Measurements from ENCODE around the gene RXRB. TPM values are rescaled to one million over a fixed set of nuclear protein-coding genes. Genes with fewer than 3 reads are reported as not detected.

Gene RXRB
- total RNA-seq, 1 donor from 2014 or later: 44.1 TPM

- intact Hi-C loops (cut with micrococcal nuclease): no loop called here
Measured at GRCh38 chr6:33198853-33199436, 1.5 kb downstream of the RXRB start.

DNA sequence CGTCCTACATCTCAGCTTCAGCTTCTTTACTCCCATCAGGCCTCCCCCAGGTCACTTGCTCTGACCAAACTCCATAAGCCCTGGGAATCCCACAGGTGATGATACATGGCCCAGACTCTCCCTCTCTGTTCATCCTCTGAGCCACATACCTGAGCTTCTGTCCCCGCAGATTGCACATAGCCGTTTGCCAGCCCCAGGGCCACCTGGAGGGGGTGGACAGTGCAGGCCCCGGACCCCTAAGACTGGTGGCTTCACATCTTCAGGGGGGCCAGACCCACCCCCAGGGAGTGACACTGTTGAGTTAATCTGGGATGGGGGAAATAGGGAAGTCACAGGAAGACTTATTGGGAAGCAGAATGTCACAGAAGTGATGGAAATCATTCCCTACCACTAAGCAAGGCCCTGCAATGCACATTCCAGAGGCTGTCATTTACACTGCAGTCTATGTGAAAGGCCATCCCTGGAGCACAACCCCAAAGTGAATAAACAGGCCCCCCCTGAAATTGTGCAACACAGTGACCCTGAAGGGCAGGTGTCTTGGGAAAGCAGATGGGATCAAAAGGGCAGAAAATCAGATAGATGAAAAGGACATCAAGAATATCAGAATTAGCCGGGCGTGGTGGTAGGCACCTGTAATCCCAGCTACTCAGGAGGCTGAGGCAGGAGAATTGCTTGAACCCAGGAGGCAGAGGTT lies 2.2 kb downstream of the RXRB start:
- intact Hi-C loops (cut with micrococcal nuclease): no loop called here

DNA sequence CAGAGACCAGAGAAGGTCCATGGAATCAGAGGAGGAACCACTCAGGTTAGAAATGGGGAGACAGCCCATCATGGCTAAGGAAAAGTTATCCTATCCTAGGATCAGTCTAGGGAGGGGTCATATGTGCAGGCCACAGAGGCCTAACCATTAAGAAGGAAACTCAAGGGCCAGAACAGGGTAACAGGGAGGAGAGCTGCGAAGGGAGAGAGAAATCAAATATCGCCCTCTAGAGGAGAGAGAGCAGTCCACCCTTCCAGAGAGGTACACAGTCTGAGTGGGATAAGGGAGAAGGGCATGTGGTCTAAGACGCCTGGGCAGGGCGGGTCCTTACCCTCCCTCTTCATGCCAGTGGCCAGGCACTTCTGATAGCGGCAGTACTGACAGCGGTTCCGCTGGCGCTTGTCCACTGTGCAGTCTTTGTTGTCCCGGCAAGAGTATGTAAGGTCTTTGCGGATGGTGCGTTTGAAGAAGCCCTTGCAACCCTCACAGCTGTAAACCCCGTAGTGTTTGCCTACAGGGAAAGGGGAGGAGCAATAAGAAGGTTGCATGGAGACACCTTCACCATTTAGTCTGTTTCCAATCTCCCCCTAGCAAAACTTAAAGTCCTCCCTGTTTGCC lies 2.9 kb downstream of the RXRB start:
- intact Hi-C loops (cut with micrococcal nuclease): loop anchor here (1.0 kb wide), 3 partner anchors 36 to 79 kb away; no protein-coding TSS in a partner anchor

DNA sequence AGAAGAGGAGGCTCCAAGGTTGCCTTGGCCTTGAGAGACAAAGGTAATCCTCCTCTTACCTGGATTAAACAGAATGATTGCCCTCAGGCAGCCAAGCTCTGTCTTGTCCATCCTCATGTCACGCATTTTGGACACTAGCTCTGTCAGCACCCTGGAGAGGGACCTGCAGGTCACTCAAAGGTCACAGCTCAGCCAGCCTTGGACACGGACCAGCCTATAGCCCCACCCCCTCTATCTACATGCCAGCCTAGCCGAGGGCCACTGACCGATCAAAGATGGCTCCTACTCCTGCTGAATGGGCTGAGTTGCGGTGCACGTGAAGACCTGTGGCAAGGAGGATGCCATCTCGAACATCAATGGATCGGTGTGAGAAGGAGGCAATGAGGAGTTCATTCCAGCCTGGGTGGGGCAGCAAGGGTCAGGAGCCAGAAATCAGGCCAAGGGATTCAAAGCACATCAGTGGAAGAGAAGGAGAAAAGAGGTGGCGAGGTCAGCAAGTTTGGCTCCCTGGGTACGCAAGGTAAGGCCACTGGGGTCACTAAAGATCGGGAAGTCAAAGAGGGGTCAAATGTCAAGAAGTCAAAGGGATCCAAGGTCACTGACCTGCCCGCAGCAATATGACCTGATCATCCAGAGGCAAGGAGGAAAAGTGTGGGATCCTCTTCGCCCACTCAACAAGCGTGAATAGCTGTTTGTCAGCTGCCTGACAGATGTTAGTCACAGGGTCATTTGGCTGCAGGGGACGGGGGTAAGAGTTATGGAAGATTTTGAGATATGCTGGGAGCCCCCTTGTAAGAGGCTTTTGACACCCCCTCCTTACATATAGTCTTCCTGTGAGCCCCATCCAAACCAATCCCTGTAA lies 4.9 kb downstream of the RXRB start:
- intact Hi-C loops (cut with micrococcal nuclease): no loop called here

DNA sequence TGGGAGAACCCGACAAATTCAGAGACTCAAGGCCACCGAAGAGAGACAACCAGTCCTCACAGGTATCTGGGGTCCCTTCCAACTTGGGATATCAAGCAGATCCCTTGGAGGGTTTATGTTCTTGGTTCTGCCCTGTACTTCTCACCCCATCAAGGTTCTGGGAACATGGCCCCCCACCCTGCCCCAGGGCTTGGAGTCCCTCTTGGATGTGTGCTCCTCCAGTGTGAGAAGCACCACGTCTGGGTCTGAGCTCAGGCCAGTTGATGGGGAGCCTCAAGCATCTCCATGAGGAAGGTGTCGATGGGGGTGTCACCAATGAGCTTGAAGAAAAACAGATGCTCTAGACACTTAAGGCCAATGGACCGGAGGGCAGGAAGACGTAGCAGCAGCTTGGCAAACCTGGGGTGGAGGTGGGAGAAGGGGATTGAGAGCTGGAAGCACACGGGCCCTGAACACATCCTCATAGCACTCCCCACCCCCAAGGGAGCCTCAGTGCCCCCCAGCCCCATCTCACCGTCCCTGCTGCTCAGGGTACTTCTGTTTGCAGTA lies 6.0 kb downstream of the RXRB start:
- intact Hi-C loops (cut with micrococcal nuclease): no loop called here

- intact Hi-C loops (cut with micrococcal nuclease): no loop called here
Measured at GRCh38 chr6:33193619-33194018, 6.8 kb downstream of the RXRB start.

GRCh38 chr6:33192671-33193602 lies 7.5 kb downstream of the RXRB start:
- intact Hi-C loops (cut with micrococcal nuclease): no loop called here

DNA sequence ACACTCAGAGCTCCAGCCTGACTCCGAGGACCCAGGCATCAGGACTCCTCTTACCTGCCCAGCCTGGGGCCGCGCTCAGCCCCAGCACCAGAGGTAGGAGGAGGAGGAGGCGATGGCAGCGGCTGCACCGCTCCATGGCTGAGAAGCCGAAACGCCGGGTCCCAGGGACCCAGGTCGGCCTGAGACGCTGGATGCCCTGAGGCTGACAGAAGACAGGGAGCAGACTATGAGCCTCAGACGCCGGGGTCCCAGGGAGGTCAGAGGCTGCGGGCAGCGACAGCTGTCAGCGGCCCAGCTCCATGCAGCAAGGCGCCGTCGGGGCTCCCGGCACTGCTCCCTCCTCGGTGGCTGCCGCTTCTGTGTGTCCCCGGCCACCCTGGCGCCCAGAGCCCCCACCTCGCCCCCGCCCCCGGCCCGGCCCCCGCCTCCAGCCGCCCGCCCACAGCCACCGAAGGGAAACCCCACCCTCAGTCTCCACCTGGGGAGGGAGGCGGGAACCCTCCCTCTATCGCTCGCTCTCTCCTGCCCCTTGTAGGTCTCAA lies 8.3 kb downstream of the RXRB start, which contains the start of gene COL11A2:
TSS of gene COL11A2 (minus strand) at position 363 of the 542 bp plus-strand sequence. CDS start at position 136, 227 bp downstream.
- intact Hi-C loops (cut with micrococcal nuclease): no loop called here

DNA sequence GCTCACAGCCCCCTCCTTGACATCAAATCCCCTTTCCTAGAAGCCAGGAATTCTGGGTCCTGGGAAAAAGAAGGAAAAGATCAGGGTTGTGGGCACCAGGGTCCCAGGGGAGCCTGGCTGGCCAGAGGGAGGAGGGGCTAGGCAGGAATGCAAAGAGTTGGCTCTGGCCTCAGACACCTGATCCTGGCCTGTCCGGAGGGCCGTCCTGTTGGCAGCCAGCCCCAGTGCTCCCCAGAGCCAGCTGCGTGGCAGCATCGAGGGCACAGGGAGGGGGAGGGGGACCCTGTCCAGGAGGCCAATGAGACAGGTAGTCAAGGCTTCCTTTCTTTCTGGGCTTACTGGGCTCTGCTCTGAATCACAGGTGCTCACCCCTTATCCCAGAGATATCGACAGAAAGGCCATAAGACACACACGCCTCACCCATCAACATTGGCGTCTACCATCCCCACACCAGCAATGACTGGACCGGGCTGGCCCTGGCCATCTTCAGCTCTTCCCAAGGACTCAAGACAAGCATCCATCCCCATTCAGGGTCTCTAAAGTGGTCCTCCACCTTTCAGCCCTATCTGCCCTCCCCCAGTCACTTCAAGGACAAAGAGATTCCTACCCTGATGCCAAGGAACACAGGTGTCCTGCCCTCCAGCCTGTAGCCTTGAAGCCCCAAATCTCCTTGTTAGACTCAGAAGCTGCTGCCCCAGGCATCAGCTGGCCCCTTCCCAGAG lies 8.9 kb downstream of the RXRB start:
- intact Hi-C loops (cut with micrococcal nuclease): no loop called here

DNA sequence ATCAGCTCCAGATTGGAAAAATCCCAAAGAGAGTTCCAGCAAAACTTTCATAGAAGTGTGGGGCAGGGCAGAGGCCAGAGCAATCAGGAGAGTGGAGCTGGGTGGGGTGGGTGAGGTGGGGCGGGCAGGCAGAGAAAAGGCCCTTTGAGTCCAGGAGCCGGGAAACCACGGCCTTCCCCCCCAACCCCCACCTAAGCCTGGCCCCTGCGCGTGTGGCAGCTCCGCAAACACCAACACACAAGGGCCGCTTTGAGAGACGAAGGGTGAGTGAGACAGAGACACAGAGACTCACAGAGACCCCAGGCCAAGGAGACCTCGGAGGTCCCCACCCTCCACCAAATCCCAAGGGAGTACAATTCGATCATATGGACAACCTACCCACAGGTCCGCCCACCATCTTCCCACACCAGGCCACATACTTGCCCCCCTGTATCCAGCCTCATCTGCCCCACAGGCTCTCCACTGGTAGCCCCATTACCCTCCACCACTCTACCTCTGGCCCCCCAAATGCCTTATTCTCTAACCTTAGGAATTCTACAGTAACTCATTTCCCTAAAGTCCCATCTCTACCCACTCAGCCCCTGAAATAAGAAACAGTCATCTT lies 9.9 kb downstream of the RXRB start:
- intact Hi-C loops (cut with micrococcal nuclease): no loop called here

GRCh38 chr6:33189625-33190448 lies 10.6 kb downstream of the RXRB start:
- intact Hi-C loops (cut with micrococcal nuclease): no loop called here

- intact Hi-C loops (cut with micrococcal nuclease): no loop called here
Measured at GRCh38 chr6:33189164-33189563, 11.3 kb downstream of the RXRB start.

- intact Hi-C loops (cut with micrococcal nuclease): no loop called here
Measured at GRCh38 chr6:33187809-33188208, 12.7 kb downstream of the RXRB start.

DNA sequence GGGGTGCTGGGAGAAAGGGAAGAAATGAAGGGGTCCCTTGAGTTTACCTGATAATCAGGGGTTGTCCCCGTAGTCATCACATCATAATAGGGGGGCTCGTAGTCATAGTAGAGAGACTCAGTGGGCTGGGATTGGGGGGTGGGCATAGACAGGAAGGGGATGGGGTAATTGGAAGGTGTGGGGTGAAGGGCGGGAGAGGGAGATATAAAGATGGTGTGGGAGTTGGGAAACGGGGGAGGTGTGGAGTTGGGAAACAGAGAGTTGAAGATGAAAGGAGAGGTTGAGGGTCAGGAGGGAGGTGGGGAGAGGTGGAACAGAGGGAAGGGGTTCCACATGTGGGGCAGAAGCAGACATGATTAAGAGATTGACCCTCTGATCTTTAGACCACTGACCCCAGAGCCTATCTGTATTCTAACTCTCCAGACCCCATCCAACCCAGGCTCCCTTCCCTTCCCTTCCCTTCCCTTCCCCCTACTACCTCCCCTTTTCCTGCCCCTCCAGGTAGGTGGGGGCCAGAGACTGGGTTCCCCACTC lies 14.7 kb downstream of the RXRB start:
- intact Hi-C loops (cut with micrococcal nuclease): no loop called here

GRCh38 chr6:33185190-33185589 lies 15.3 kb downstream of the RXRB start:
- intact Hi-C loops (cut with micrococcal nuclease): no loop called here

- intact Hi-C loops (cut with micrococcal nuclease): loop anchor here (1.0 kb wide), 1 partner anchor 17 kb away; the partner anchor contains the start of genes RXRB and SLC39A7
Measured at GRCh38 chr6:33183071-33183683, 17.3 kb downstream of the RXRB start.

DNA sequence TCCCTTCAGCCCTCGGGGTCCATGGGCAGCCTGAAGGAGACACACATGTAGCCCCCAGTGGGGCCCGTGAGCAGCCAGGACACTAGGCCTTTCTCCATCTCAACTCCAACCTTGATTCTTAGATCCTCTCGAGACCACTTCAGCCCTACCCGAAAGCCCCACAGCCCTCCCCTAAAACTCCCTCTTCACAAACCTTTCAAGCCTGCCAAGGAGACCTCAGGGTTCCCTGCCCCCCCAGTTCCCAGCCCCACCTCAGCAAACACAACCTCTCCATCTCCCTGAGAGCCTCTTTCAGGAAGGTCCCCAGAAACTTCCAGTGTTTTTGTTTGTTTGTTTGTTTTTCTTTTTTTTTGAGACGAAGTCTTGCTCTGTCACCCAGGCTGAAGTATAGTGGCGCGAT lies 19.3 kb downstream of the RXRB start:
- intact Hi-C loops (cut with micrococcal nuclease): no loop called here
